Measurements from ENCODE around the gene CDK5.

GRCh38 chr7:151095828-151096475 lies 38.3 kb upstream of the CDK5 start:
- TF ChIP-seq POLR2A (IDR thresholded peaks at IDR 0.05) (no peak), CTCF (IDR thresholded peaks at IDR 0.05) (no peak)

All from ovary (tissue), 3 donors.